ENCODE results near the gene SNX24.

GRCh38 chr5:122805481-122805880 lies 39.9 kb upstream of the SNX24 start:
- TF ChIP-seq ZNF274 (IDR thresholded peaks at IDR 0.05; ENCODE audit: low read depth, low read length) (no peak), SUZ12 (IDR thresholded peaks at IDR 0.05; ENCODE audit: extremely low read depth, insufficient read depth, insufficient read length) (no peak)

Data from NT2/D1 (cell line).